HG03342 (cell line): ENCODE measurements around the gene ZNF506.
"Not testable (repeated sequence)": the region's sequence is repeated elsewhere in the genome, so short reads cannot be mapped to it uniquely, and the experiment has no call there.

Source experiments
- ATAC-seq: cut with Tn5 transposase; IDR thresholded peaks from one replicate; pipeline ENCODE4 v1.9.1; 2021; ENCODE audit warnings: mild to moderate bottlenecking, moderate library complexity; ENCODE audit not compliant: unreplicated experiment

The ZNF506 gene

DNA sequence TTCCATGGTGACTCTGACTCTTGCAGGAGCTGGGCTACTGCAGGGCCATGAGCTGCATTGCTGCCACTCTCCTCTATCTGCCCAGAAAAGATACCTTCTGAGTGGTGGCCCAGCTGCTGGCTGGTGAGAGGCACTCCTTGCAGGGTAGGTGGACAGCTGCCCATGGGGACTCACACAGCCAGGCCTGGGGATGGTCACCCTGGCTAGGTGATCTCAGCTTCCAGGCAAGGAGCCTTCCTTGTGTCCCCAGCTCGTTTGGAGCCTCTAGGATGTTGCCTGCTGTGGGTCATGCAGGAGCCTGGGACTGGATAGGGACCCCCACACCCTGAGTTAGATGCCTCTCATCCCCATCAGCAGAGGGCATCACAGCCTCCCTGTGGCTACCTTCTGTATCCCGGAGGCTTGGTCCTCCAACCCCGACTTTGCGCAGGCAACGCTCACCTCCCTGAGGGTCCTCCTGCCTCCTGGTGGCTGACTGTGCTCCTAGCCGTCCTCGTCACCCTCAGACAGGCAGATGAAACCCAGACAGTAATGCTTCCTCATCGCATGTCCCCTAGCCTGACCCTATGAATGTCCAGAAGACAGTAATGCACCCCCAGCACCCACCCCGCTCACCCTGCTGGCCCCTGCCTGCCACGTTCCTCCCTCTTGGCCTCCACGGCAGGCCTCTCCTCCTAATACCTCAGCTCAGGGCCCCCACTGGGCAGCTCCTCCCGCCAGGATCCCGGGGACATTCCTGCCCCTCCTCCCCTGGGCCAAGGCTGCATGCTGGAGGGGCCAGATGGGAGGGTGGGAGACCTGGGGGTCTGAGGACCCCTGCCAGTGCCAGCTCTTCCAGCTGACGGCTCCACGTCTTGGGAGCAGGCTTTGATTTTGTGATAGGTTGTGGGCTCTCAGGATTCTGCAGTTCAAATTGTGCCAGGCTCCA is 75.0 kb downstream of the ZNF506 start:
- ATAC-seq: no peak

DNA sequence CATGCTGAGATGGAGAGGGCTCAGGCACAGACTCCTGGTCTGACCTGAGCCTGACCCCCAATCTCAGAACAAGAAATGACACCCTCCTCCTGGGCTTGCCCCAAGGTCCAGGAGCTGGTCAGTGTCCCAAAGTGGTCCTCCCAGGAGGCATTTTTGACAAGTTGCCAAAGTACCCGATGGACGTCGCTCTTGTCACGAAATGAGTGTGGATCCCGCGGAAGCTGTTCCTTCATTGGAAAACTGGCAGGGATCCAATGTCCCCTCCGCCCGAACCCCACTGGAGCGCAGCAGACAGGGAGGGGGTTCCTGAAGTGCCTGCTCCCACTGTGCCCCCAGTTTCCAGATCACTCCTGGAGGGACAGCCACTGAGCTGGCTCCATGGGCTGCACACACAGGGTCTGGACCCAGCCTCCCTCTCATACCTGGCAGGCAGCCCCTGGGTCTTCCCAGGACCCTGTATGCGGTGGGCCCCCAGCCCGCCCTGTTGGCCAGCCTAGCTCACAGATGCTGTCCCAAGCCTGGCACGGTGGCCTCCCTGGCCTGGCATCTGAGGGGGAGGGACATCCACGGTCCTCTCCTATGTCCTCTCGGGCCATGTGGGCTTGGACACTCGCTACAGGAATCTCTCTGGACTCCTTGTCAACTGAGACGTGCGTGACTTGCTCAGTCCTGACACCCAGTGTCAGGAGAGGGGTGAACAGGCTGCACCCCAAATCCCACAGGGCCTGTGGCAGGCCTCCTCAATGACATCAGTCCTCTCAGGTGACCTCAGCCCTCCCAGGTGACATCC is 75.9 kb downstream of the ZNF506 start:
- no peak for ATAC-seq

DNA sequence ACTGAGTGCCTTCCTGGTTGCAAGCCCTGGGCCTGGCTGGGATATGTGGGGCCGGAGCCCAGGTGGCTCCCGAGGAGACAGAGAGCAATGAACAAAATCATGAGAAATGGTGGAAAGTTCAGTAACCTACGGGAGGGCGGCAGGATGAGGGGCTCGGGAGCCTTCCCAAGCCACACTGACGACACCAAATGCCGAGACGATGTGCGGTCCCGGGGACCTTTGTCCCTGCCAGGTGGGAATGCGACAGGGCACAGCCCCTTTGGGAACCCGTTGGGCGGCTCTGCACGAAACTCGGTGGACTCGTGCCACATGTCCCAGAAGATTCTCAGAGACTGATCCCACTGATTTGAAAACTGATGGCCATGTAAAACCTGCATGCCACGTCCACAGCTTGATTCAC is 76.9 kb downstream of the ZNF506 start:
- no peak for ATAC-seq

DNA sequence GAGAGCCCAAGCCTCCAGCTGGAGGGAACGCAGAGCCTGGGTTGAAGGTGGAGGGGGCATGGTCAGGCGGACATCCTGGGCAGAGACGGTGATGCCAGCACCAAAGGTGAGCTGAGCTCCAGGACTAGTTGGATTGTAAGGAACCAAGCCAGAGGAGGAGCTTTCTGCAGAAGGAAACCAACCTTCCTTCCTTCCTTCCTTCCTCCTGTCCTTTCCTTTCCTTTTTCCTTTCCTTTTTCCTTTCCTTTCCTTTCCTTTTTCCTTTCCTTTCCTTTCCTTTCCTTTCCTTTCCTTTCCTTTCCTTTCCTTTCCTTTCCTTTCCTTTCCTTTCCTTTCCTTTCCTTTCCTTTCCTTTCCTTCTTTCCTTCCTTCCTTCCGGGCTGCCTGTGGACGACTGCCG is 77.6 kb downstream of the ZNF506 start:
- not testable (repeated sequence) for ATAC-seq

DNA sequence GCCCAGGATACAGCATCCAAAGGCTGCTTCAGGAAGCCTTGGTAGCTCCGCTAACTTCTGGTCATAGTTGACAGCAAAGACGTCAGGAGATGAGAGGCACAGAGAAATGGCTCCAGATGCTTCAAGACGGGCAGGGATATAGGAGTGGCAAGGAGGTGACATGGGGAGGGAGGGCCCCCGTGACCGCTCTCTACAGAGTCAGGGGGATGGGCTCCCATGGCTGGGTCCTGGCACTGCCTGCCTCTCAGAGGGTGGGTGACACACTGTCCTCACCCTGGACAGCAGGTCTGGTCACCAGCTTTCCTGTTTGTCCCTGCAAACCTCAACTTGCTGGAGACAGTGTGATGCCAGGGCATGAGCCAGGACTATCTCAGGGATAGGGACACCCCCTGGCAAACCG is 78.4 kb downstream of the ZNF506 start:
- no peak for ATAC-seq

DNA sequence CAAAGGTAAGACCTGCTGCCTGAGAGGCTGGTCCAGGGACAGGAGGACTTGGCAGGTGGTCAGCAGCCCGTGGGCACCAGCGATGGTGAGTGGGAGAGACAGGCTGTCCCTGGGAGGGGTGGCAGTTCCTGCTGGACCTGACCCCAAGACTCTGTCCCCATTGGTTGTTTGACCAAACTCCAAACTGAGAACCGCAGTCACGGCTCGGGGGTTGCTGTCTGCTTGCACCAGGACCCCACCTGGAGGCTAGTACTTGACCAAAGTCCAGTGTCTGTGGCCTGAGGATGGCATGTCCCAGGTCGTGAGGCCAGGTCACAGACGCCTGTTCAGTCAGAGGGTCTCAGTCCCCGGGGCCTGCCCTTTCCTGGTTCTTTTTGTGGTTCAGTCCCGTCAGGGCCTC is 78.8 kb downstream of the ZNF506 start:
- ATAC-seq: no peak
